Neuronal stem cell (in vitro differentiated cells): ENCODE data around the gene AGXT2.

ENCODE experiments used
- DNase-seq: peaks from one replicate; pipeline ENCODE4 v3.0.0-alpha.2; 2013; ENCODE audit warnings: low spot score
- H2AFZ ChIP-seq: one replicate; pipeline ENCODE4 v1.6.1; 2013; ENCODE audit warnings: mild to moderate bottlenecking, low read length, inconsistent platforms
- H2AK5ac ChIP-seq: 2 replicates; pipeline ENCODE4 v1.6.1; 2013; ENCODE audit warnings: low read depth, mild to moderate bottlenecking, inconsistent platforms, low read length, moderate library complexity, mixed read lengths
- H2BK120ac ChIP-seq: 2 replicates; pipeline ENCODE4 v1.6.1; 2013; ENCODE audit warnings: low read depth, mild to moderate bottlenecking, inconsistent platforms, low read length, moderate library complexity, mixed read lengths
- H2BK12ac ChIP-seq: one replicate; pipeline ENCODE4 v1.6.1; 2013; ENCODE audit warnings: low read length, inconsistent platforms
- H2BK15ac ChIP-seq: 2 replicates; pipeline ENCODE4 v1.6.1; 2013; ENCODE audit warnings: mild to moderate bottlenecking, low read length, inconsistent platforms, mixed read lengths
- H2BK5ac ChIP-seq: one replicate; pipeline ENCODE4 v1.6.1; 2013; ENCODE audit warnings: inconsistent platforms, mild to moderate bottlenecking, low read length, moderate library complexity
- H3K14ac ChIP-seq: one replicate; pipeline ENCODE4 v1.6.1; 2013; ENCODE audit warnings: low read length, inconsistent platforms
- H3K18ac ChIP-seq: 2 replicates; pipeline ENCODE4 v1.6.1; 2013; ENCODE audit warnings: low read length, inconsistent platforms
- H3K23ac ChIP-seq: 2 replicates; pipeline ENCODE4 v1.6.1; 2013; ENCODE audit warnings: low read depth, mild to moderate bottlenecking, mixed read lengths, low read length, inconsistent platforms; ENCODE audit not compliant: poor library complexity
- H3K27ac ChIP-seq: replicated peaks from 3 replicates; pipeline ENCODE4 v1.5.1; 2013; ENCODE audit warnings: low read length, inconsistent platforms
- H3K27me3 ChIP-seq, 3 experiments: 2 replicates each; pipeline ENCODE4 v1.6.1; 2013; ENCODE audit warnings: low read length in 3 of 3, mild to moderate bottlenecking in 2 of 3, inconsistent platforms in 1 of 3, low read depth in 1 of 3, mixed read lengths in 1 of 3, moderate library complexity in 1 of 3; ENCODE audit not compliant: control insufficient read depth in 3 of 3, insufficient read depth in 3 of 3
- H3K36me3 ChIP-seq, 2 donors: replicated peaks in 1 of 2; 2 replicates each; pipeline ENCODE4 v1.6.1; 2013; ENCODE audit warnings: low read length in 2 of 2; ENCODE audit not compliant: control insufficient read depth in 2 of 2, insufficient read depth in 2 of 2
- H3K4ac ChIP-seq: 2 replicates; pipeline ENCODE4 v1.6.1; 2013; ENCODE audit warnings: inconsistent platforms, mild to moderate bottlenecking, low read length, moderate library complexity
- H3K4me1 ChIP-seq, 2 donors: 1 replicate in 1 of 2; 2 replicates in 1 of 2; pipeline ENCODE4 v1.6.1; 2013; ENCODE audit warnings: low read length in 2 of 2, low read depth in 1 of 2; ENCODE audit not compliant: control insufficient read depth in 2 of 2, insufficient read depth in 1 of 2
- H3K4me2 ChIP-seq: one replicate; pipeline ENCODE4 v1.6.1; 2013; ENCODE audit warnings: mild to moderate bottlenecking, low read length, inconsistent platforms; ENCODE audit not compliant: insufficient read depth, poor library complexity, severe bottlenecking
- H3K4me3 ChIP-seq, 2 donors: 2 replicates each; pipeline ENCODE4 v1.5.1; 2013; ENCODE audit warnings: low read length in 2 of 2, mild to moderate bottlenecking in 2 of 2, inconsistent platforms in 1 of 2, moderate library complexity in 1 of 2
- H3K79me1 ChIP-seq: one replicate; pipeline ENCODE4 v1.6.1; 2013; ENCODE audit warnings: low read depth, mild to moderate bottlenecking, inconsistent platforms, low read length, moderate library complexity
- H3K9ac ChIP-seq: one replicate; pipeline ENCODE4 v1.6.1; 2013; ENCODE audit warnings: mild to moderate bottlenecking, low read depth, low read length, inconsistent platforms; ENCODE audit not compliant: poor library complexity
- H3K9me3 ChIP-seq, 2 donors: replicated peaks in 1 of 2; 2 replicates each; pipeline versions ENCODE3 to v1.6.1; 2013; ENCODE audit warnings: low read length in 2 of 2, mild to moderate bottlenecking in 2 of 2, inconsistent platforms in 1 of 2, low read depth in 1 of 2, mixed read lengths in 1 of 2, moderate library complexity in 1 of 2; ENCODE audit not compliant: control insufficient read depth in 2 of 2, insufficient read depth in 1 of 2
- H4K8ac ChIP-seq: one replicate; pipeline ENCODE4 v1.6.1; 2013; ENCODE audit warnings: low read depth, mild to moderate bottlenecking, inconsistent platforms, low read length, moderate library complexity
- H4K91ac ChIP-seq: one replicate; pipeline ENCODE4 v1.6.1; 2013; ENCODE audit warnings: low read length, low read depth, mild to moderate bottlenecking, inconsistent platforms; ENCODE audit not compliant: poor library complexity
- WGBS, 2 donors: extraction: QIAGEN DNeasy Blood & Tissue Kit; methylation state at CpG; one replicate each; pipeline ENCODE4 v1.1.7; 2013; ENCODE audit warnings: missing lambda C conversion rate in 2 of 2, mixed read lengths in 1 of 2; ENCODE audit not compliant: insufficient read length in 2 of 2, insufficient replicate concordance in 1 of 2; ENCODE audit errors: extremely low coverage in 2 of 2; 5-methylcytosine and 5-hydroxymethylcytosine counted together

The AGXT2 gene

GRCh38 chr5:35002459-35002858 lies 45.3 kb downstream of the AGXT2 start:
- Histone ChIP-seq H3K14ac (no peak overlapping the region), H3K79me1 (no peaks in the 10 kb centered on the region), H3K9ac (no peak overlapping the region), H3K18ac (no peak overlapping the region), H2BK12ac (no peak overlapping the region), H3K4ac (no peak overlapping the region), H3K23ac (no peak overlapping the region), H2BK120ac (no peak overlapping the region), H2BK15ac (no peak overlapping the region), H2BK5ac (no peak overlapping the region), H3K4me2 (no peak overlapping the region), H3K27ac (no peak overlapping the region), H4K91ac (no peak overlapping the region), H2AFZ (no peak overlapping the region), H3K4me1 (no peaks in the 10 kb centered on the region), H4K8ac (no peak overlapping the region), H3K4me3 (no peak overlapping the region), H2AK5ac (no peak overlapping the region), H3K9me3 (no peaks in the 10 kb centered on the region), H3K36me3 (no peaks in the 10 kb centered on the region), H3K27me3 (peaks cover 0 to 11% (median 0%) of the 10 kb centered on the region in 3 experiments)
- DNase-seq, result no peak
- WGBS, 2 donors, result no CpG with 5 or more reads among the region's 6 CpGs

GRCh38 chr5:35001842-35002241 lies 45.9 kb downstream of the AGXT2 start:
- H2BK12ac ChIP-seq, result no peak overlapping the region
- H3K14ac ChIP-seq, result no peak overlapping the region
- no peak overlapping the region for H2BK5ac ChIP-seq
- H3K18ac ChIP-seq, result no peak overlapping the region
- no peak overlapping the region for H4K91ac ChIP-seq
- H3K9ac ChIP-seq, result no peak overlapping the region
- H3K4me2 ChIP-seq, result no peak overlapping the region
- no peak overlapping the region for H3K23ac ChIP-seq
- H3K36me3 ChIP-seq, result no peaks in the 10 kb centered on the region
- no peak overlapping the region for H4K8ac ChIP-seq
- H3K27me3 ChIP-seq, result peaks cover 0 to 11% (median 0%) of the 10 kb centered on the region in 3 experiments
- H2BK15ac ChIP-seq, result no peak overlapping the region
- H3K9me3 ChIP-seq, result no peaks in the 10 kb centered on the region
- no peak overlapping the region for H3K27ac ChIP-seq
- no CpG with 5 or more reads among the region's 3 CpGs for WGBS, 2 donors
- H3K4me3 ChIP-seq, result no peak overlapping the region
- no peak for DNase-seq
- H3K79me1 ChIP-seq, result no peaks in the 10 kb centered on the region
- no peak overlapping the region for H3K4ac ChIP-seq
- H2AK5ac ChIP-seq, result no peak overlapping the region
- H2AFZ ChIP-seq, result no peak overlapping the region
- no peaks in the 10 kb centered on the region for H3K4me1 ChIP-seq
- no peak overlapping the region for H2BK120ac ChIP-seq

GRCh38 chr5:34998058-34998789 lies 49.5 kb downstream of the AGXT2 start:
- H4K8ac ChIP-seq, result no peak overlapping the region
- H2AK5ac ChIP-seq, result no peak overlapping the region
- no peak overlapping the region for H2BK120ac ChIP-seq
- no peak overlapping the region for H3K14ac ChIP-seq
- H3K79me1 ChIP-seq, result no peaks in the 10 kb centered on the region
- H3K27me3 ChIP-seq, result no peaks in the 10 kb centered on the region
- no peak overlapping the region for H2BK15ac ChIP-seq
- DNase-seq, result no peak
- no peaks in the 10 kb centered on the region for H3K9me3 ChIP-seq
- no peak overlapping the region for H3K4ac ChIP-seq
- H3K18ac ChIP-seq, result no peak overlapping the region
- no peaks in the 10 kb centered on the region for H3K4me1 ChIP-seq
- no peak overlapping the region for H3K27ac ChIP-seq
- H4K91ac ChIP-seq, result no peak overlapping the region
- H3K36me3 ChIP-seq, result no peaks in the 10 kb centered on the region
- H3K4me3 ChIP-seq, result no peak overlapping the region
- H3K4me2 ChIP-seq, result no peak overlapping the region
- no CpG with 5 or more reads among the region's 6 CpGs for WGBS, 2 donors
- no peak overlapping the region for H3K23ac ChIP-seq
- H3K9ac ChIP-seq, result no peak overlapping the region
- no peak overlapping the region for H2AFZ ChIP-seq
- H2BK12ac ChIP-seq, result no peak overlapping the region
- H2BK5ac ChIP-seq, result no peak overlapping the region

GRCh38 chr5:34996261-34996660 lies 51.5 kb downstream of the AGXT2 start:
- H3K4me3 ChIP-seq, result no peak overlapping the region
- H3K27ac ChIP-seq, result no peak overlapping the region
- H3K18ac ChIP-seq, result no peak overlapping the region
- H4K8ac ChIP-seq, result no peak overlapping the region
- no peak overlapping the region for H4K91ac ChIP-seq
- no peak for DNase-seq
- no peak overlapping the region for H2BK12ac ChIP-seq
- H3K4me2 ChIP-seq, result no peak overlapping the region
- H3K36me3 ChIP-seq, result no peaks in the 10 kb centered on the region
- WGBS, 2 donors, result no CpG with 5 or more reads among the region's 2 CpGs
- H3K23ac ChIP-seq, result no peak overlapping the region
- no peak overlapping the region for H2BK5ac ChIP-seq
- H3K9me3 ChIP-seq, result no peaks in the 10 kb centered on the region
- H3K79me1 ChIP-seq, result no peaks in the 10 kb centered on the region
- no peaks in the 10 kb centered on the region for H3K27me3 ChIP-seq
- H3K14ac ChIP-seq, result no peak overlapping the region
- H2AFZ ChIP-seq, result no peak overlapping the region
- H2BK15ac ChIP-seq, result no peak overlapping the region
- H2BK120ac ChIP-seq, result no peak overlapping the region
- no peak overlapping the region for H3K9ac ChIP-seq
- H3K4me1 ChIP-seq, result no peaks in the 10 kb centered on the region
- no peak overlapping the region for H3K4ac ChIP-seq
- H2AK5ac ChIP-seq, result no peak overlapping the region
